Natural killer cell (primary cell): Measurements from ENCODE around the gene LCN9. TPM values are rescaled to one million over a fixed set of nuclear protein-coding genes. Genes with fewer than 3 reads are reported as not detected.

ENCODE experiments used
- ATAC-seq, 3 donors: fragments of 150-1000 bp in 2 of 3; fragments of 200-7000 bp in 1 of 3; cut with Tn5 transposase; 1 replicate in 1 of 3; 2 replicates in 2 of 3; pipeline ENCODE4 v1.10.0; 2021; ENCODE audit warnings: mild to moderate bottlenecking in 2 of 3, moderate library complexity in 2 of 3
- DNase-seq, 2 donors: peaks; one replicate each; pipeline versions ENCODE4 v3.0.0 to v3.0.0-alpha.2; 2013 to 2021; ENCODE audit warnings: mixed read lengths in 1 of 2
- H3K27ac ChIP-seq: one replicate; pipeline ENCODE4 v1.5.1; 2013; ENCODE audit warnings: mild to moderate bottlenecking, low read length
- H3K27me3 ChIP-seq: one replicate; pipeline ENCODE4 v1.6.1; 2013; ENCODE audit warnings: low read length; ENCODE audit not compliant: control insufficient read depth, insufficient read depth
- H3K36me3 ChIP-seq: one replicate; pipeline ENCODE4 v1.6.1; 2013; ENCODE audit warnings: low read length; ENCODE audit not compliant: control insufficient read depth, insufficient read depth
- H3K4me1 ChIP-seq: one replicate; pipeline ENCODE4 v1.6.1; 2013; ENCODE audit warnings: low read length; ENCODE audit not compliant: control insufficient read depth, insufficient read depth
- H3K4me3 ChIP-seq: one replicate; pipeline ENCODE4 v1.5.1; 2013; ENCODE audit warnings: low read length
- H3K9me3 ChIP-seq: one replicate; pipeline ENCODE4 v1.6.1; 2013; ENCODE audit warnings: low read length; ENCODE audit not compliant: control insufficient read depth, insufficient read depth
- H3K27ac Mint-ChIP-seq, 2 donors: one replicate each; pipeline ENCODE4 v1.8.0; 2022; ENCODE audit warnings: mild to moderate bottlenecking in 2 of 2, mixed read lengths in 2 of 2, moderate library complexity in 1 of 2
- H3K27me3 Mint-ChIP-seq, 2 donors: one replicate each; pipeline ENCODE4 v1.8.0; 2022; ENCODE audit warnings: low read depth in 2 of 2, mixed read lengths in 2 of 2
- H3K36me3 Mint-ChIP-seq: one replicate; pipeline ENCODE4 v1.8.0; 2022; ENCODE audit warnings: mixed read lengths
- H3K4me1 Mint-ChIP-seq, 2 donors: one replicate each; pipeline ENCODE4 v1.8.0; 2022; ENCODE audit warnings: mixed read lengths in 2 of 2
- H3K4me3 Mint-ChIP-seq: one replicate; pipeline ENCODE4 v1.8.0; 2022; ENCODE audit warnings: mild to moderate bottlenecking, moderate library complexity, mixed read lengths
- H3K9me3 Mint-ChIP-seq, 2 donors: one replicate each; pipeline ENCODE4 v1.8.0; 2022; ENCODE audit warnings: mixed read lengths in 2 of 2
- CTCF ChIP-seq: fragments of 200-600 bp; IDR thresholded peaks from one replicate; pipeline ENCODE4 v1.8.0; 2022; ENCODE audit warnings: antibody characterized with exemption
- WGBS: methylation state at CpG from one replicate; pipeline ENCODE4 v1.1.7; 2013; ENCODE audit warnings: missing lambda C conversion rate; ENCODE audit not compliant: insufficient coverage; 5-methylcytosine and 5-hydroxymethylcytosine counted together
- intact Hi-C: fragments of 100-400 bp; cut with micrococcal nuclease; formaldehyde crosslinking; loops from one replicate; pipeline ENCODE4 v1.14.2; 2022
- total RNA-seq, 4 donors: library from RNA; stranded (reverse); fragments of 120-200 nt in 1 of 4; gene quantifications; one replicate each; pipeline versions ENCODE4 v1.2.3 to v1.2.4, GENCODE V29; 2013 to 2022

Gene LCN9
- total RNA-seq, 3 donors from 2014 or later (not counting 1 experiment from before 2014, with no cell fraction given) = not detected

GRCh38 chr9:135663857-135664256, 748 bp downstream of the LCN9 start:
- no peak overlapping the region for H3K4me3 ChIP-seq
- no peak overlapping the region for H3K27ac Mint-ChIP-seq
- DNase-seq = no peak

DNA sequence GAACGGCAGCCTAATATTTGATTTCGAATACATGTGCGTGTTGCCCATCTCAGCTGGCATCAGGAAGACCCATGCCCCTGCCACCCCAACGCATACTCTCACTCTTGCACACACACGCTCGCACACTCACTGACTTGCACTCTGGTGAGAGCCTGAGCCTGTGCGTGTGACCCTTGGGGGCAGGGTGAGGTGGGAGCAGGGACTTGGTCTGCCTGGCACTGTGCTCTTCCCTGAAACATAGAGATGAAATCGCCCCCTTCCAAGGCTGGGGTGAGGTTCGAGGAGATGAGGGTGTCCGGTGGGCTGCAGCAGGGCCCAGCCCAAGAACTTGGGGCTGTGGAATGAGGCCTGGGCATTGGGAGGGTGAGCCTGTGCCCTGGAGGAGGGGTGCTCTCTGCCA, 1.2 kb downstream of the LCN9 start:
- Histone ChIP-seq H3K4me1 (no peaks in the 10 kb centered on the region), H3K36me3 (no peaks in the 10 kb centered on the region), H3K27me3 (no peaks in the 10 kb centered on the region), H3K27ac (no peak overlapping the region), H3K9me3 (no peaks in the 10 kb centered on the region), H3K4me3 (no peak overlapping the region)
- Mint-ChIP-seq H3K9me3 (no peaks in the 10 kb centered on the region), H3K27ac (no peak overlapping the region), H3K27me3 (no peaks in the 10 kb centered on the region), H3K4me1 (no peaks in the 10 kb centered on the region), H3K4me3 (no peak overlapping the region), H3K36me3 (no peaks in the 10 kb centered on the region)
- ATAC-seq = no peak
- no peak for DNase-seq
- TF ChIP-seq CTCF = no peak
- intact Hi-C loops = no loop called here
- 84% methylated on average over 10 of the region's 10 CpGs for WGBS

More at GRCh38 chr9:135663857-135664256, 748 bp downstream of the LCN9 start:
- no peaks in the 10 kb centered on the region for H3K27me3 Mint-ChIP-seq
- H3K4me1 ChIP-seq = no peaks in the 10 kb centered on the region
- no peak for ATAC-seq
- H3K4me3 Mint-ChIP-seq = no peak overlapping the region
- no peaks in the 10 kb centered on the region for H3K36me3 Mint-ChIP-seq
- intact Hi-C loops = no loop called here
- H3K27me3 ChIP-seq = no peaks in the 10 kb centered on the region
- 85% methylated on average over 12 of the region's 12 CpGs for WGBS
- TF ChIP-seq CTCF = no peak
- H3K36me3 ChIP-seq = no peaks in the 10 kb centered on the region
- no peaks in the 10 kb centered on the region for H3K4me1 Mint-ChIP-seq
- no peaks in the 10 kb centered on the region for H3K9me3 ChIP-seq
- no peak overlapping the region for H3K27ac ChIP-seq
- no peaks in the 10 kb centered on the region for H3K9me3 Mint-ChIP-seq

- H3K4me1 Mint-ChIP-seq = no peaks in the 10 kb centered on the region
- H3K27me3 Mint-ChIP-seq = no peaks in the 10 kb centered on the region
- H3K36me3 Mint-ChIP-seq = no peaks in the 10 kb centered on the region
- no peaks in the 10 kb centered on the region for H3K4me1 ChIP-seq
- H3K4me3 ChIP-seq = no peak overlapping the region
- no peak for TF ChIP-seq CTCF
- H3K4me3 Mint-ChIP-seq = no peak overlapping the region
- 83% methylated on average over 32 of the region's 32 CpGs for WGBS
- H3K9me3 Mint-ChIP-seq = no peaks in the 10 kb centered on the region
- no peaks in the 10 kb centered on the region for H3K9me3 ChIP-seq
- DNase-seq (no peak), ATAC-seq (no peak)
- no peak overlapping the region for H3K27ac Mint-ChIP-seq
- no peaks in the 10 kb centered on the region for H3K27me3 ChIP-seq
- intact Hi-C loops = no loop called here
- no peaks in the 10 kb centered on the region for H3K36me3 ChIP-seq
- no peak overlapping the region for H3K27ac ChIP-seq
Measured at GRCh38 chr9:135664801-135665794, 2.0 kb downstream of the LCN9 start.
